ENCODE results near the gene RAB11FIP4.

RAB11FIP4 gene

GRCh38 chr17:31369266-31369665 is 22.2 kb upstream of the RAB11FIP4 start:
- TF ChIP-seq, protein P1, sequence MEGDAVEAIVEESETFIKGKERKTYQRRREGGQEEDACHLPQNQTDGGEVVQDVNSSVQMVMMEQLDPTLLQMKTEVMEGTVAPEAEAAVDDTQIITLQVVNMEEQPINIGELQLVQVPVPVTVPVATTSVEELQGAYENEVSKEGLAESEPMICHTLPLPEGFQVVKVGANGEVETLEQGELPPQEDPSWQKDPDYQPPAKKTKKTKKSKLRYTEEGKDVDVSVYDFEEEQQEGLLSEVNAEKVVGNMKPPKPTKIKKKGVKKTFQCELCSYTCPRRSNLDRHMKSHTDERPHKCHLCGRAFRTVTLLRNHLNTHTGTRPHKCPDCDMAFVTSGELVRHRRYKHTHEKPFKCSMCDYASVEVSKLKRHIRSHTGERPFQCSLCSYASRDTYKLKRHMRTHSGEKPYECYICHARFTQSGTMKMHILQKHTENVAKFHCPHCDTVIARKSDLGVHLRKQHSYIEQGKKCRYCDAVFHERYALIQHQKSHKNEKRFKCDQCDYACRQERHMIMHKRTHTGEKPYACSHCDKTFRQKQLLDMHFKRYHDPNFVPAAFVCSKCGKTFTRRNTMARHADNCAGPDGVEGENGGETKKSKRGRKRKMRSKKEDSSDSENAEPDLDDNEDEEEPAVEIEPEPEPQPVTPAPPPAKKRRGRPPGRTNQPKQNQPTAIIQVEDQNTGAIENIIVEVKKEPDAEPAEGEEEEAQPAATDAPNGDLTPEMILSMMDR (IDR thresholded peaks at IDR 0.05; ENCODE audit: low read depth, low read length) = no peak
- DNase-seq (ENCODE audit: extremely low read depth, low read depth) = no peak

DNA sequence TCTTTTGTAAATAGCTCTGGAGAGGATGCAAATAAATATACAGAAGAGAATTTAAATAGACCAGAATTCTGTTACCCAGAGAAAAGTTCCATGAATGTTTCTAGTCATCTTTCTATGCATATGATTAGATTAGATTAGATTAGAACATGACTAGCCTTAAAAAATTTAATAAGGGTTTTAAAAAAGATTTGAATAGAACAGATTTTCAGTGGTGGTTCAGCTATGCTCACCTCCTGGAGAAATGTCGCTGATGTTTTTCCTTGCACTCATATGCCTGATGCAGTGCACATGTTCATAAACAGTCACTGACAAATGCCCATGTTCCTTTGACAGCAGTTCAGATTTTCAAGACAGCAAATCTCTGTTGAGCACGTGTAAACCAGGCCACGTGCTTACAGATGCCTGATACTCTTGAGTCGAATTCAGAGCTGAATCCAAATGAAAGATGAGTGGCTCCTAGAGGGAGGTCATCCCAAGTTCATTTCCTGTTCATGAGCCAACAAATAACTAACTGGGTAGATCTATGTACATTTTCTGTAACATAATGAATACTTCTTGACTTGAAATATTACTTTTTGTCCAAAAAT is 19.9 kb upstream of the RAB11FIP4 start:
- TF ChIP-seq, protein P1 (IDR thresholded peaks at IDR 0.05; ENCODE audit: low read depth, low read length) = no peak
- no peak for DNase-seq (ENCODE audit: extremely low read depth, low read depth)

DNA sequence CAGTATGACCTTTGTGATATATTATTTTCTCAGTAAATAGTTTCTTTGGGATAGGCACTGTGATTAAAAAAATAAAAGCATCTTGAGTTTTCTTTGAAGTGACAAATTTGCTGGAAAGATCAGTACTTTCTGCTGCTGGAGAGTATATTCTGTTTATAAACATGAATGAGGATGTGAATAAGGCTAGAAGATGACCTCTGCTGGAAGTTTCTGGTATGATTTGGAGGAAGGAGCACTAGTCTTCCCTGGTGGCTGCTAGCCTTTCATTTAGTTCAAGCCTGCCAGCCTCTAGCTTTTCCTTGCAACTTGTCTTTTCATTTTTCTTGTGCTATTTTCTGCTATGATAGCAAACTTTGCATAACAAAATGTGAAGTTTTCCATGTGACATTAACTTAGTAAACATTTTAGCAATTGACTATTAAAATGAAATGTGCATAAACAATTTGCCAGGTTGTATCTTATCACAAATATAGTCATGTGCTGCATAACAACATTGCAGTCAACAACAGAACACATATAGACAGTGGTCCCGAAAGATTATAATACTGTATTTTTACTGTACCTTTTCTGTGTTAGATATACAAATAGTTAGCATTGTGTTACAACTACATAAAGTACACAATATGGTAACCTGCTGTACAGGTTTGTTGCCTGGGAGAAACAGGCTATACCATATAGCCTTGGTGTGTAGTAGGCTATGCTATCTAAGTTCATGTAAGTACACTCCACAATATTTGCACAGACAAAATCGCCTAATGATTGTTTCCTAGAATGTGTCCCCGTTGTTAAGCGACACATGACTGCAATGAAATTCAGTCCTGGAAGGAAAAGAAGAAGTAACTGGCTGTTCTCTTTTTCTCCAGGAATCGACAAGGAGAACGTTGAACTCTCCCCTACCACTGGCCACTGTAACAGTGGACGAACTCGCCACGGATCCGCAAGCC is 18.1 kb upstream of the RAB11FIP4 start:
- DNase-seq (ENCODE audit: extremely low read depth, low read depth) = peak; percentile 32
- TF ChIP-seq, protein P1 (IDR thresholded peaks at IDR 0.05; ENCODE audit: low read depth, low read length) = peak; percentile 70

DNA sequence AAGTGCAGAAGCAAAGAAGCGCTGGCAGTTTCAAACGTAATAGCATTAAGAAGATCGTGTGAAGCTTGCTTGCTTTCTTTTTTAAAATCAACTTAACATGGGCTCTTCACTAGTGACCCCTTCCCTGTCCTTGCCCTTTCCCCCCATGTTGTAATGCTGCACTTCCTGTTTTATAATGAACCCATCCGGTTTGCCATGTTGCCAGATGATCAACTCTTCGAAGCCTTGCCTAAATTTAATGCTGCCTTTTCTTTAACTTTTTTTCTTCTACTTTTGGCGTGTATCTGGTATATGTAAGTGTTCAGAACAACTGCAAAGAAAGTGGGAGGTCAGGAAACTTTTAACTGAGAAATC is 17.4 kb upstream of the RAB11FIP4 start:
- TF ChIP-seq, protein P1 (IDR thresholded peaks at IDR 0.05; ENCODE audit: low read depth, low read length) = no peak
- DNase-seq (ENCODE audit: extremely low read depth, low read depth) = no peak

GRCh38 chr17:31374503-31374902 is 17.0 kb upstream of the RAB11FIP4 start:
- TF ChIP-seq, protein P1 (IDR thresholded peaks at IDR 0.05; ENCODE audit: low read depth, low read length) = no peak
- no peak for DNase-seq (ENCODE audit: extremely low read depth, low read depth)

GRCh38 chr17:31378638-31379037 is 12.8 kb upstream of the RAB11FIP4 start:
- DNase-seq (ENCODE audit: extremely low read depth, low read depth) = no peak

More at GRCh38 chr17:31378638-31379037, 12.8 kb upstream of the RAB11FIP4 start:
- TF ChIP-seq, protein P1 (IDR thresholded peaks at IDR 0.05; ENCODE audit: low read depth, low read length) = no peak
